ENCODE results near the gene C12orf43.

Gene C12orf43

DNA sequence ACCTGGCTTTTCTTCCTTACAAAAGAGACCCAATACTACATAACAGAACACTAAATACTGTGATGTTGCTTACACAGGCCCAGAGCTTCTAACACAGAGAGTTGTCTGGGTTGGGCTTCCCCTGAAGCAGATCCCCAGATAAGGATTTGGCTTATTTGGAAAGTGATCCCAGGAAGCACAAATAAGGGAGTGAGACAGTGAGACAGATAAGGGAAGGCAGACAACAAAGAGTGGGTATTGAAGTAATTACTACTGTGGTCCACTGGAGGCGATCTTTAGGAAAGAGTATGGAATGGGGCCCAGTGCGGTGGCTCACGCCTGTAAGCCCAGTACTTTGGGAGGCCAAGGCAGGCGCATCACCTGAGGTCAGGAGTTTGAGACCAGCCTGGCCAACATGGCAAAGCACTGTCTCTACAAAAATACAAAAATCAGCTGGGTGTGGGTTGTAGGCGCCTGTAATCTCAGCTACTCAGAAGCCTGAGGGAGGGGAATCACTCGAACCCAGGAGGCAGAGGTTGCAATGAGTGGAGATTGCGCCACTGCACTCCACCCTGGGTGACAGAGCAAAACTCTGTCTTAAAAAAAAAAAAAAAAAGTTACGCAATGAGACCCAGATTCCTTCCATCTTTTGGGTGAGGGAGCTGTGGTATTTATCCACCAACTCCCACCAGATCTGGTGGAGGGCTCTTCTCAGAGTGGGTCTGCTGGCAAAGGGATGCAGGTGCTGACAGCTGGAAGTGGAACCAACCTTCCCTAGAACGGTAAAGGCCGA is 10.2 kb upstream of the C12orf43 start:
- H3K36me3 ChIP-seq (ENCODE audit: insufficient read depth, low read length), result peaks cover 58% of the 10 kb centered on the region
- H3K27me3 ChIP-seq (ENCODE audit: insufficient read depth, low read length), result no peaks in the 10 kb centered on the region
- peak overlapping the region; percentile 41 for H3K27ac ChIP-seq (ENCODE audit: low read depth, low read length)
- no peaks in the 10 kb centered on the region for H3K79me2 ChIP-seq (ENCODE audit: control insufficient read depth, insufficient read depth, low read length, unreplicated experiment)
- H2AFZ ChIP-seq (ENCODE audit: low read length, unreplicated experiment), result no peak overlapping the region
- no peak overlapping the region for H3K4me3 ChIP-seq (ENCODE audit: low read depth, low read length)
- peaks cover 13% of the 10 kb centered on the region for H3K4me1 ChIP-seq (ENCODE audit: control insufficient read depth, insufficient read depth, low read length, unreplicated experiment)

DNA sequence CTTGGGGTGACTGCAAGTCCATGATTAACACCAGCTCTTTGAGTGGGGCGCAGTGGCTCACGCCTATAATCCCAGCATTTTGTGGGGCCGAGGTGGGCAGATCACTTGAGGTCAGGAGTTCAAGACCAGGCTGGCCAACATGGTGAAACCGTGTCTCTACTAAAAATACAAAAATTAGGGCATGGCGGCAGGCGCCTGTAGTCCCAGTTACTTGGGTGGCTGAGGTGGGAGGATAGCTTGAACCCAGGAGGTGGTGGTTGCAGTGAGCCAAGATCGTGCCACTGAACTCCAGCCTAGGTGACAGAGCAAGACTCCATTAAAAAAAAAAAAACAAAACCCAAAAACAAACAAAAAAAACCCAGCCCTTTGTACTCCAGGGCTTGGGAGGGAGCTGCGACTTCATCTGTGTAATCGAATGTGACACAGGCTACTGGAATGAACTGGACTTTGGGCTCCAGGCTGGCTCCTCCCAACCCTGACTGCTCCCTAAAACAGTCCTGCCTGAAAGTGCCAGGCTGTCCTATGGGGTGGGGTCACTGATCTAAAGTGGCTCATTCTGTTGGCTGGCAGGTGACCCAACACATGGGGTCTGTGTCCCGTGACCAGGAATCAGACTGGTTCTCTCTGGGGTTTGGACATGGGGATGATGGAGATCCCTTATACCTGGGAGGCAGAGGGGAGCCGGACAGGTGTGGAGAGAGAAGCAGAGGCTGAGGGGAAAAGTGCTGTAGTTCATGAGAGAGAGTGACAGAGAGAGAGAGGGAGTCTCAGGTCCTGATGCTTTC is 9.3 kb upstream of the C12orf43 start:
- H3K79me2 ChIP-seq (ENCODE audit: control insufficient read depth, insufficient read depth, low read length, unreplicated experiment), result no peaks in the 10 kb centered on the region
- no peaks in the 10 kb centered on the region for H3K27me3 ChIP-seq (ENCODE audit: insufficient read depth, low read length)
- H3K27ac ChIP-seq (ENCODE audit: low read depth, low read length), result peak overlapping the region; percentile 41; the same call in 1 of the 2 replicates
- no peak overlapping the region for H2AFZ ChIP-seq (ENCODE audit: low read length, unreplicated experiment)
- no peak overlapping the region for H3K4me3 ChIP-seq (ENCODE audit: low read depth, low read length)
- peaks cover 13% of the 10 kb centered on the region for H3K4me1 ChIP-seq (ENCODE audit: control insufficient read depth, insufficient read depth, low read length, unreplicated experiment)
- peaks cover 58% of the 10 kb centered on the region for H3K36me3 ChIP-seq (ENCODE audit: insufficient read depth, low read length)

DNA sequence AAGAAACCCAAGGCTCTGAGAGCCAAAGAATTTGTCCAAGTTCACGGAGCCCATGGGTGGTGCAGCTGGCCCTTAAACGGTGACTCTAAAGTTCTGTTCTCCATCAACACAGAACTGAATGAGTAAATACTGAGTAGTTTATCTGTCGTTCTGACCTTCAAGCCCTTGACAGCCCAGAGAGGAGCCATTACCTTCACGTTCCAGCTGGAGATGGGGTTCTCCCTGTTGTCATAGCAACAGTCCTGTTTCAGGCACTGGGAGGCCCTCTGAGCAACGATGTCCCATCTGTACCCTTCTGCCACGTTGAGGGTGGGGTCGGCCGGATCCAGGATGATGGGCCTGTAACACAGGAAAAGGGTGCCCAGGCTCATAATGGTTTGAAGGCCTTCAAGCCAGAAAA is 7.5 kb upstream of the C12orf43 start:
- H2AFZ ChIP-seq (ENCODE audit: low read length, unreplicated experiment), result no peak overlapping the region
- H3K27ac ChIP-seq (ENCODE audit: low read depth, low read length), result no peak overlapping the region
- H3K4me3 ChIP-seq (ENCODE audit: low read depth, low read length), result no peak overlapping the region
- H3K79me2 ChIP-seq (ENCODE audit: control insufficient read depth, insufficient read depth, low read length, unreplicated experiment), result no peaks in the 10 kb centered on the region
- H3K4me1 ChIP-seq (ENCODE audit: control insufficient read depth, insufficient read depth, low read length, unreplicated experiment), result peaks cover 13% of the 10 kb centered on the region
- H3K27me3 ChIP-seq (ENCODE audit: insufficient read depth, low read length), result no peaks in the 10 kb centered on the region
- peaks cover 59% of the 10 kb centered on the region for H3K36me3 ChIP-seq (ENCODE audit: insufficient read depth, low read length)

DNA sequence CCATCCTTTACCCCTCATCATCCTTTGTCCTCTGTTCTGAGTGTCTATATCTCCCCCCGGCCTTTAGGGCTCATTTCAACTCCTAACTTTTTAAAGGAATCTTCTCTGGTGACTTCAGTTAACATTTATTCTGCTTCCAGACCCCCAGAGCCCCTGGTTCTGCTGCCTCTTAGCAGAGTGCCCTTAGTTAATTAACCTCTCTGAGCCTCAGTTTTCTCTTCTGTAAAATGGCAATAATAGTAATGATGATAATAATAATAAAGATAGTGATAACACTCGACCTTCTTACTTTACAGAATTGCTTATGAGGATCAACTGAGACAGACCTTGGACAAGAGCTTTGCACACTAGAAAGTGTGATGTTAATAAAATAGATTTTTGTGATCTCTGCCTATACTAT is 6.4 kb upstream of the C12orf43 start:
- peaks cover 13% of the 10 kb centered on the region for H3K4me1 ChIP-seq (ENCODE audit: control insufficient read depth, insufficient read depth, low read length, unreplicated experiment)
- no peaks in the 10 kb centered on the region for H3K79me2 ChIP-seq (ENCODE audit: control insufficient read depth, insufficient read depth, low read length, unreplicated experiment)
- no peak overlapping the region for H3K27ac ChIP-seq (ENCODE audit: low read depth, low read length)
- no peak overlapping the region for H2AFZ ChIP-seq (ENCODE audit: low read length, unreplicated experiment)
- H3K27me3 ChIP-seq (ENCODE audit: insufficient read depth, low read length), result no peaks in the 10 kb centered on the region
- H3K4me3 ChIP-seq (ENCODE audit: low read depth, low read length), result no peak overlapping the region
- H3K36me3 ChIP-seq (ENCODE audit: insufficient read depth, low read length), result peaks cover 53% of the 10 kb centered on the region

DNA sequence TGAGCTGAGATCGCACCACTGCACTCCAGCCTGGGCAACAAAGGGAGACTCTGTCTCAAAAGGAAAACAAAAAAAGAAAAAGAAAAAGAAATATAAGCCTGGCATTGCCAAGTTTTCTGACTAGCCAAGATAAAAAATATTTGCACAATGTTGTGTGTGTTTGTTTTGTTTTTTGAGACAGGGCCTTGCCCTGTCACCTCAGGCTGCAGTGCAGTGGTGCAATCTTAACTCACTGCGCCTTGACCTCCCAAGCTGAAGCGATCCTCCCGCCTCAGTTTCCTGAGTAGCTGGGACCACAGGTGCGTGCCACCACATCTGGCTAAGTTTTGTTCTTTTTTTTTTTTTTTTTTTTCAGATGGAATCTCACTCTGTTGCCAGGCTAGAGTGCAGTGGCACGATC is 5.5 kb upstream of the C12orf43 start:
- Histone ChIP-seq H2AFZ (ENCODE audit: low read length, unreplicated experiment) (no peak overlapping the region), H3K4me1 (ENCODE audit: control insufficient read depth, insufficient read depth, low read length, unreplicated experiment) (peaks cover 10% of the 10 kb centered on the region), H3K27ac (ENCODE audit: low read depth, low read length) (no peak overlapping the region), H3K36me3 (ENCODE audit: insufficient read depth, low read length) (peaks cover 43% of the 10 kb centered on the region), H3K27me3 (ENCODE audit: insufficient read depth, low read length) (no peaks in the 10 kb centered on the region), H3K79me2 (ENCODE audit: control insufficient read depth, insufficient read depth, low read length, unreplicated experiment) (no peaks in the 10 kb centered on the region), H3K4me3 (ENCODE audit: low read depth, low read length) (no peak overlapping the region)

DNA sequence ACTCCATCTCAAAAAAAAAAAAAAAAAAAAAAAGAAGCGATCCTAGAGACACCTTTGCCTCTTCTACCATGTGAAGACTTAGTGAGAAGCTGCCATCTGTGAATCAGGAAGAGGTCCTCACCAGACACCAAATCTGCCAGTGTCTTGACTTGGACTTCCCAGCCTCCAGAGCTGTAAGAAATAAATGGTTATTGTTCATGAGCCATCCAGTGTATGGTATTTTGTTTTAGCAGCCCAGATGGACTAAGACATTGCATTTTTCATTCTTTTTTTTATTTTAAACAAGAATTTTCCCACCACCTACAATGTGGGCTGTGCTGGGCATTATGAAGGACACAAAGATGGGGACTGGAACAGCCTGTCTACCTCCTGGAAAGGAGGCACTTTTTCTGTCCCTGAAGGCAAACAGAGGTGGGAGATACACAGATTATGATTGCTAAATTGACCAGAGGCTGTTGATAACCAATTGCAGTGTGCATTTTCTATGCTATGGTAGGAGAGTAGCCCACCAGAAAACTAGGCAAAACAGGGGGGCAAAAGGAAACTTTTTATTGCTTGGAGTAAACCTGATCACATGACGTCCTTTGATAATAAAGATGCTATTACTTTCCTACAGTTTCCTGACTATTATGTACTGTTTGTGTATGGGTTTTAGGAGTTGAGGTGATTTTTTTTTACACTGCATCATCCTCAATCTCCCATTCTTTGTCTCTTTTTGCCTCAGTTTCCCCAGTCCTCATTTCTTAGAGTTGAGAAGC is 2.8 kb upstream of the C12orf43 start:
- Histone ChIP-seq H3K79me2 (ENCODE audit: control insufficient read depth, insufficient read depth, low read length, unreplicated experiment) (peaks cover 17% of the 10 kb centered on the region), H3K4me1 (ENCODE audit: control insufficient read depth, insufficient read depth, low read length, unreplicated experiment) (peaks cover 7% of the 10 kb centered on the region), H3K27me3 (ENCODE audit: insufficient read depth, low read length) (no peaks in the 10 kb centered on the region), H3K36me3 (ENCODE audit: insufficient read depth, low read length) (peaks cover 31% of the 10 kb centered on the region), H2AFZ (ENCODE audit: low read length, unreplicated experiment) (no peak overlapping the region), H3K4me3 (ENCODE audit: low read depth, low read length) (no peak overlapping the region), H3K27ac (ENCODE audit: low read depth, low read length) (no peak overlapping the region)

DNA sequence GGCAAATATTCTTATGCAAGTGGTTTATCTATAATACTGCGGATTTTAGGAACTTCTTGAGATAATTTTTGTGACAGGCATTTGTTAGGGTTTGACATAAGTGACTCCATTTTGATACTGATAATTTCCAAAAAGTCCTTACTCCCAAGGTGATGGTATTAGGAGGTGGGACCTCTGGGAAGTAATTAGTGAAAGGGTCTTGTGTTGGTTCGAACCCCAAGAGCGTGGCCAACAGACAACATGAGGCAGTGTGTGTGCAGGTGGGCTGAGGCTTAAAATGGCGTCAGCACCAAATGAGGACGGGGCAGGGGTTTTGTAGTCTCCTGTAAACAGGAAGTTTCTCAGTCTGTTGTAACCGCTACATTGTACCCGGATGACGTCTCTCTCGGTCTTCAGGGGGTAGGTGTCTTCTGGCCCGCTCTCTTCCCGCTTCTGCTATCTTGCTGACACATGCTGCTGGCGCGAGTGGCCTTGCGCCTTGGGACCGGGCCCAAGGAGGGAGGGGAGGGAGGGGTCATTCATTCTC is 1.7 kb upstream of the C12orf43 start:
- H3K4me3 ChIP-seq (ENCODE audit: low read depth, low read length), result no peak overlapping the region
- peaks cover 17% of the 10 kb centered on the region for H3K79me2 ChIP-seq (ENCODE audit: control insufficient read depth, insufficient read depth, low read length, unreplicated experiment)
- peaks cover 7% of the 10 kb centered on the region for H3K4me1 ChIP-seq (ENCODE audit: control insufficient read depth, insufficient read depth, low read length, unreplicated experiment)
- H3K27me3 ChIP-seq (ENCODE audit: insufficient read depth, low read length), result no peaks in the 10 kb centered on the region
- H3K36me3 ChIP-seq (ENCODE audit: insufficient read depth, low read length), result peaks cover 21% of the 10 kb centered on the region
- no peak overlapping the region for H3K27ac ChIP-seq (ENCODE audit: low read depth, low read length)
- no peak overlapping the region for H2AFZ ChIP-seq (ENCODE audit: low read length, unreplicated experiment)

DNA sequence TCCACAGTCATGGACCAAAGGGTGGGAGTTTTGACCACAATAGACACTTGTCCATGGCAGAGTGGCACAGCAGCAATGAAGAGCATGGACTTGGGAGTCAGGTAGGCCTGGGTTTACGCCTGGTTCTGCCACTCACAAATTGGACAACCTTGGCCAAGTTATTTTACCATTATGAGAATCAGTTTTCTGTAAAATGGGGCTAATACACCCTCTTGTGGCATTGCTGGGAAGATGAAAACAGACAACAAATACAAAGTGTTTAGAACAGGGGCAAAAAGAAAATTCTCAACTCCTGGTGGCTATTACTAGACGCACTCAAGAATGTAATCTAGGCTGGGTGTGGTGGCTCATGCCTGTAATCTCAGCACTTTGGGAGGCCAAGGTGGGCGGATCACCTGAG is 2.6 kb downstream of the C12orf43 start:
- Histone ChIP-seq H3K79me2 (ENCODE audit: control insufficient read depth, insufficient read depth, low read length, unreplicated experiment) (peaks cover 17% of the 10 kb centered on the region), H3K4me1 (ENCODE audit: control insufficient read depth, insufficient read depth, low read length, unreplicated experiment) (peaks cover 7% of the 10 kb centered on the region), H3K36me3 (ENCODE audit: insufficient read depth, low read length) (peaks cover 3% of the 10 kb centered on the region; the same call in 1 of the 2 replicates), H3K4me3 (ENCODE audit: low read depth, low read length) (no peak overlapping the region), H3K27me3 (ENCODE audit: insufficient read depth, low read length) (no peaks in the 10 kb centered on the region), H3K27ac (ENCODE audit: low read depth, low read length) (no peak overlapping the region), H2AFZ (ENCODE audit: low read length, unreplicated experiment) (no peak overlapping the region)

DNA sequence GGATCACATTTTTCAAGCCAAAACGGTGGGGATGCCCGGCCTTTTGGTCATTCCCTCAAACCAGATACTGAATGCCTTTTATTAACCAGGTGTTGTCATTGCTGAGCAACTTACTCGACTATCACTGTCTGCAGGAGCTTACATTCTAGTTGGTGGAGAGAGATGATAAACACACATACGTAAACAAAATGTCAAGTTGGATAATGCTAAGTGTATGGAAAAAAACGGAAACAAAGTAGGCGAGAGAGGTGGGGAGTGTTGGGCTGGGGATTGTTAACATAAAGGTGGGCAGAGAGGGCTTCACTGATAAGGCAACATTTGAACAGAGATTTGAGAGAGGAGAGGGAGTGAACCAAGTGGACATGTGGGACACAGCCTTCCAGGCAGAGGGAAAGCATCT is 4.5 kb downstream of the C12orf43 start:
- Histone ChIP-seq H3K4me1 (ENCODE audit: control insufficient read depth, insufficient read depth, low read length, unreplicated experiment) (peaks cover 7% of the 10 kb centered on the region), H3K27ac (ENCODE audit: low read depth, low read length) (no peak overlapping the region), H3K4me3 (ENCODE audit: low read depth, low read length) (no peak overlapping the region), H3K79me2 (ENCODE audit: control insufficient read depth, insufficient read depth, low read length, unreplicated experiment) (peaks cover 17% of the 10 kb centered on the region), H2AFZ (ENCODE audit: low read length, unreplicated experiment) (no peak overlapping the region), H3K27me3 (ENCODE audit: insufficient read depth, low read length) (no peaks in the 10 kb centered on the region), H3K36me3 (ENCODE audit: insufficient read depth, low read length) (peaks cover 3% of the 10 kb centered on the region; the same call in 1 of the 2 replicates)

DNA sequence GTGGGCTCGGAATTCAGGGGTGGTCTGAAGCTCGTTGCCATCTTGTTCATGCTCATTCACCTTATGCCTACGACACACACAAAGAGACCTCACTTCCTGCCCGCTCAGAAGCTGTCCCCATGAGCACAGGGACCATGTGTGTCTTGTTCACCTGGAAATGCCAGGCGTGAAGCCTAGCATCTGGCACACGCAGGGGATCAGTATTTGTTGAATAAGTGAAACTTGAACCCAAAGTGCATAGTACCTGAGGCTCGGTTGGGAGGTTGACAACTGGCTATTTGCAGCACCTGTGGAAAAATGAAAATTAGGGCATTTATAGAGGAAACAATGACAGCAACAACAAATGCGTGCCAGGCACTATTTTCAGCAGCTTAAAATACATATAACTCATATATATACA is 5.4 kb downstream of the C12orf43 start:
- Histone ChIP-seq H3K36me3 (ENCODE audit: insufficient read depth, low read length) (peaks cover 3% of the 10 kb centered on the region; the same call in 1 of the 2 replicates), H3K4me3 (ENCODE audit: low read depth, low read length) (no peak overlapping the region), H2AFZ (ENCODE audit: low read length, unreplicated experiment) (no peak overlapping the region), H3K27ac (ENCODE audit: low read depth, low read length) (no peak overlapping the region), H3K27me3 (ENCODE audit: insufficient read depth, low read length) (no peaks in the 10 kb centered on the region), H3K4me1 (ENCODE audit: control insufficient read depth, insufficient read depth, low read length, unreplicated experiment) (peaks cover 7% of the 10 kb centered on the region), H3K79me2 (ENCODE audit: control insufficient read depth, insufficient read depth, low read length, unreplicated experiment) (peaks cover 14% of the 10 kb centered on the region)
